Measurements from ENCODE around the gene EBF3. TPM values are rescaled to one million over a fixed set of nuclear protein-coding genes. Genes with fewer than 3 reads are reported as not detected.

EBF3 gene
- total RNA-seq, 1 experiment from 2014 or later, result 0.22 TPM

DNA sequence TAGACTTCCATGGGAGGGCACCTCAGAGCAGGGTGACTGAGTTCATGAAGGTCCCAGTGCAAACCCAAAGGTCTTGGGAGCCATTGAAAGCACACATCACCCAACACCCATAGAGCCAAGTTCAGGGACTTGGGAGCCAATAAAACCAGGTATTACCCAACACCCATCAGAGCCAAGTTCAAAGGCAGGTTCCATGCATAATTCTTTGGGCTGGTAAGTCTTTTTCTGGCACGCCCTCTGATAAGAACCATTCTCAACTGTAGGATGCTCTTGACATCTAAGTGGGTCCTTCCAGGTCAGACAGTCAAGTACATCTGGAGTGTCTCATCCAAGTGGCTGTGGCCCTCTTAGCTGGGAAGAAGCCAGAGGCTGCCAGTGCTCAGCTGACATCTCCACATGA is 63.2 kb downstream of the EBF3 start:
- Histone ChIP-seq H4K5ac (ENCODE audit: insufficient read length, low read depth, low read length) (no peak overlapping the region), H2BK20ac (ENCODE audit: low read depth, low read length, poor library complexity, severe bottlenecking) (no peak overlapping the region), H3K23me2 (ENCODE audit: insufficient read length, low read depth, low read length, poor library complexity, severe bottlenecking) (no peaks in the 10 kb centered on the region), H2BK120ac (ENCODE audit: low read depth, low read length, poor library complexity, severe bottlenecking) (no peak overlapping the region), H3K4ac (ENCODE audit: low read depth, low read length) (no peak overlapping the region), H3K9ac (ENCODE audit: extremely low read depth, insufficient read length, low read length) (no peak overlapping the region), H2AK5ac (ENCODE audit: insufficient read length, low read length) (no peak overlapping the region), H2BK12ac (ENCODE audit: insufficient read length, low read depth, low read length) (no peak overlapping the region), H3K4me2 (ENCODE audit: insufficient read depth, insufficient read length, low read length) (no peak overlapping the region), H4K20me1 (ENCODE audit: control insufficient read depth, insufficient read depth, insufficient read length) (no peaks in the 10 kb centered on the region), H2BK5ac (ENCODE audit: insufficient read length, low read length) (no peak overlapping the region), H3K79me1 (ENCODE audit: insufficient read depth, low read depth, low read length, poor library complexity, severe bottlenecking) (no peaks in the 10 kb centered on the region), H3K4me1 (ENCODE audit: insufficient read depth, low read length) (peaks cover 7% of the 10 kb centered on the region; the same call in 1 of the 2 replicates), H3K18ac (ENCODE audit: insufficient read length, low read depth, low read length) (no peak overlapping the region), H3K56ac (ENCODE audit: insufficient read length, low read depth, low read length) (no peak overlapping the region), H3K27ac (ENCODE audit: insufficient read length, low read depth, low read length) (no peak overlapping the region), H3K9me3 (ENCODE audit: control insufficient read depth, low read depth, low read length) (no peaks in the 10 kb centered on the region), H2BK15ac (ENCODE audit: low read depth, low read length) (no peak overlapping the region), H3K14ac (ENCODE audit: insufficient read depth, low read length) (no peak overlapping the region), H4K8ac (replicated peaks; ENCODE audit: insufficient read length, low read depth, low read length) (no peak overlapping the region), H4K91ac (ENCODE audit: insufficient read length, low read depth, low read length) (no peak overlapping the region), H3K27me3 (ENCODE audit: insufficient read depth, low read length) (no peaks in the 10 kb centered on the region), H2AFZ (ENCODE audit: low read length) (no peak overlapping the region), H3T11ph (ENCODE audit: low read length) (no peak overlapping the region), H3K79me2 (ENCODE audit: insufficient read depth, low read length) (no peaks in the 10 kb centered on the region), H3K23ac (ENCODE audit: insufficient read length, low read depth, low read length) (no peak overlapping the region)
- Mint-ChIP-seq H3K27me3 (ENCODE audit: low read depth) (peaks cover 33% of the 10 kb centered on the region), H3K9me3 (peaks cover 0 to 3% of the 10 kb centered on the region in 2 experiments; a peak in 2 of 5 replicates), H3K27ac (no peak overlapping the region), H3K4me1 (peaks cover 57 to 62% of the 10 kb centered on the region in 2 experiments), H3K36me3 (ENCODE audit: insufficient read depth in 1 of 3, low read depth in 3 of 3) (no peaks in the 10 kb centered on the region; a peak in 2 of 7 replicates), H3K4me3 (no peak overlapping the region)
- TF ChIP-seq, protein P1, sequence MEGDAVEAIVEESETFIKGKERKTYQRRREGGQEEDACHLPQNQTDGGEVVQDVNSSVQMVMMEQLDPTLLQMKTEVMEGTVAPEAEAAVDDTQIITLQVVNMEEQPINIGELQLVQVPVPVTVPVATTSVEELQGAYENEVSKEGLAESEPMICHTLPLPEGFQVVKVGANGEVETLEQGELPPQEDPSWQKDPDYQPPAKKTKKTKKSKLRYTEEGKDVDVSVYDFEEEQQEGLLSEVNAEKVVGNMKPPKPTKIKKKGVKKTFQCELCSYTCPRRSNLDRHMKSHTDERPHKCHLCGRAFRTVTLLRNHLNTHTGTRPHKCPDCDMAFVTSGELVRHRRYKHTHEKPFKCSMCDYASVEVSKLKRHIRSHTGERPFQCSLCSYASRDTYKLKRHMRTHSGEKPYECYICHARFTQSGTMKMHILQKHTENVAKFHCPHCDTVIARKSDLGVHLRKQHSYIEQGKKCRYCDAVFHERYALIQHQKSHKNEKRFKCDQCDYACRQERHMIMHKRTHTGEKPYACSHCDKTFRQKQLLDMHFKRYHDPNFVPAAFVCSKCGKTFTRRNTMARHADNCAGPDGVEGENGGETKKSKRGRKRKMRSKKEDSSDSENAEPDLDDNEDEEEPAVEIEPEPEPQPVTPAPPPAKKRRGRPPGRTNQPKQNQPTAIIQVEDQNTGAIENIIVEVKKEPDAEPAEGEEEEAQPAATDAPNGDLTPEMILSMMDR (conservative IDR thresholded peaks at IDR 0.05), result no peak
- no CpG with 5 or more reads among the region's 1 CpG for WGBS (ENCODE audit: extremely low coverage, insufficient read length, low lambda C conversion rate)
- peak; percentile 19 for DNase-seq
